ENCODE measurements around the gene NADSYN1.
A peak's percentile ranks its signal among the peaks of the same experiment; 100 is the strongest.

Gene NADSYN1

DNA sequence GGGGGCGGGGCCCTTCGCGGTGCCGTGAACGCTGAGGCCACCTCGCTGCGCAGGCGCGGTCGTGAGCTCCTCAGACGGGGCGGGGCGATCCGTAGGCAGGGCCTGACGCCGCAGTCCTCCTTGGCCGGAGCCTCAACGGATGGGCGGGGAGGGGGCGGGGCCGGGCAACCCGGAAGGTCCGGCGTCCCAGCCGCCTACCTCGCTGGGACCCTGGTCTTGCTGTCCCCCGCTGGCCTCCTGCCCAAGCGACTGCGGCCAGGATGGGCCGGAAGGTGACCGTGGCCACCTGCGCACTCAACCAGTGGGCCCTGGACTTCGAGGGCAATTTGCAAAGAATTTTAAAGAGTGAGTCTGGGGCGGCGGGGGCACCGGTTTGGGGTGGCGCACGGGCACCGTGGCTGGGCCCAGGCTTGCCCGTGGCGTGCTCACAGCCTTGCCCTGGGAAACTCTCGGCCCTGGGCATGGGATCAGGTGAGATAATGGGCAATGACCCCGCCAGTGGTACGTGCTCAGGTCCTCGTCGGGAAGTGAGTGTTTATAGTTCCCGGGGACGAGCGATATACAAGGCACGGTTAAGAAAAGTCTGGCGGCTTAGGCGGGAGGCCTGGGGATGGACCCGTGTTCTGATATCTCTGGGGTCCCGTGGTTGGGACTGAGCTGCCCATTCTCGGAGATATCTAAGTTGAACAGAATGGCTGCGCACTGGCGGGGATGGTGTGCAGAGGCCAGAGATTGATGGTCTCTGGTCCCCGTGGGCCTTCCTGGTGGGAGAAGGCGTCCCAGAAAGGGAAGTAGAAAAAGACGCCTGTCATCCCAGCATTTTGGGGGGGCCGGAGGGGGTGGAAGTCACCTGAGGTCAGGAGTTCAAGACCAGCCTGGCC lies at the start of gene NADSYN1:
Gene NADSYN1 (plus strand): TSS at position 167 of the 881 bp plus-strand sequence. CDS start 94 bp downstream, at position 261.
- H3K36me3 ChIP-seq (ENCODE audit: control insufficient read depth, insufficient read depth, low read length), result peaks cover 11% of the 10 kb centered on the region
- DNase-seq (ENCODE audit: extremely low read depth, insufficient read length), result peak; percentile 96
- TF ChIP-seq, protein P1, sequence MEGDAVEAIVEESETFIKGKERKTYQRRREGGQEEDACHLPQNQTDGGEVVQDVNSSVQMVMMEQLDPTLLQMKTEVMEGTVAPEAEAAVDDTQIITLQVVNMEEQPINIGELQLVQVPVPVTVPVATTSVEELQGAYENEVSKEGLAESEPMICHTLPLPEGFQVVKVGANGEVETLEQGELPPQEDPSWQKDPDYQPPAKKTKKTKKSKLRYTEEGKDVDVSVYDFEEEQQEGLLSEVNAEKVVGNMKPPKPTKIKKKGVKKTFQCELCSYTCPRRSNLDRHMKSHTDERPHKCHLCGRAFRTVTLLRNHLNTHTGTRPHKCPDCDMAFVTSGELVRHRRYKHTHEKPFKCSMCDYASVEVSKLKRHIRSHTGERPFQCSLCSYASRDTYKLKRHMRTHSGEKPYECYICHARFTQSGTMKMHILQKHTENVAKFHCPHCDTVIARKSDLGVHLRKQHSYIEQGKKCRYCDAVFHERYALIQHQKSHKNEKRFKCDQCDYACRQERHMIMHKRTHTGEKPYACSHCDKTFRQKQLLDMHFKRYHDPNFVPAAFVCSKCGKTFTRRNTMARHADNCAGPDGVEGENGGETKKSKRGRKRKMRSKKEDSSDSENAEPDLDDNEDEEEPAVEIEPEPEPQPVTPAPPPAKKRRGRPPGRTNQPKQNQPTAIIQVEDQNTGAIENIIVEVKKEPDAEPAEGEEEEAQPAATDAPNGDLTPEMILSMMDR (IDR thresholded peaks at IDR 0.05; ENCODE audit: insufficient read depth, low read length, poor library complexity, severe bottlenecking), result peak; percentile 4
- no peaks in the 10 kb centered on the region for H3K27me3 ChIP-seq (replicated peaks; ENCODE audit: control insufficient read depth, insufficient read depth, low read length)
- H3K4me3 ChIP-seq (replicated peaks; ENCODE audit: low read depth, low read length), result peak within 1 kb of the TSS; percentile 97

DNA sequence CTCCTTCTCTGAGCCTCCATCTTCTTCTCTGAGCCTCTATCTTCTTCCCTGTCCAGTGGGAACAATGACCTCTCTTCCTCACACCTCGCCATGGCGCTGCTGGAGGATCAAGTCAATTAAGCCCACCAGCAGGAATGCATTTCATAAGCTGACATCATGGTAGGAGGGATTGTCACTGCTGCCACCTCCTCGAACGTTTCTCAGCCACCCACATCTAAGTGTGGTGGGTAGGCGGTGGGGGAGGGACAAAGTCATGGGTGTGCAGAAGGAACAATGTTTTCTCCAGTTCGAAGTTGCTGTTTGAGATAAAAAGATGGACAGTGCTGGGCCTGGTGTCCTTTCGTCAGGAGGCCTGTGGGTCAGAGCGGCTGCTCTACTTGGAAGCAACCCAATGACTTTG lies 48.8 kb upstream of the NADSYN1 start:
- TF ChIP-seq, protein P1 (IDR thresholded peaks at IDR 0.05; ENCODE audit: insufficient read depth, low read length, poor library complexity, severe bottlenecking), result no peak
- no peaks in the 10 kb centered on the region for H3K36me3 ChIP-seq (ENCODE audit: control insufficient read depth, insufficient read depth, low read length)
- H3K27me3 ChIP-seq (replicated peaks; ENCODE audit: control insufficient read depth, insufficient read depth, low read length), result no peaks in the 10 kb centered on the region
- no peak for DNase-seq (ENCODE audit: extremely low read depth, insufficient read length)
- no peak overlapping the region for H3K4me3 ChIP-seq (replicated peaks; ENCODE audit: low read depth, low read length)

DNA sequence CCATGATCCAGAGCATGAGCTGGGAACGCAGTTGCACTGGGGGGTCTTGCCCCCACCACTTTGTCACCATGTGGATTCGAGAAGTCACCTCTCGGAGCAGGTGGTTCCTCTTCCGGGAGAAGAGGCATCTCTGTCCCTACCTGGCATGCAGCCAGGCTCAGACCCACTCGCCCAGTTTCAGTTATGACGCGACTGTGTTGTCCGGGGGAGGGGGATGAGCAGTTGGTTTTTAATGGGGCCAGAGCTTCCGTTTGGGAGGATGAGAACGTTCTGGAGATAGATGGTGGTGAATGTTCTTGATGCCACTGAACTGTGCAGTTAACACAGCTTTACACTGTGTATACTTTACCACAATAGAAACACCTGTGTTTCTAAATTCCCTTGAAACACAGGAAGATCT lies 46.3 kb upstream of the NADSYN1 start:
- H3K27me3 ChIP-seq (replicated peaks; ENCODE audit: control insufficient read depth, insufficient read depth, low read length), result no peaks in the 10 kb centered on the region; the same call in 1 of the 2 replicates
- TF ChIP-seq, protein P1 (IDR thresholded peaks at IDR 0.05; ENCODE audit: insufficient read depth, low read length, poor library complexity, severe bottlenecking), result no peak
- H3K4me3 ChIP-seq (replicated peaks; ENCODE audit: low read depth, low read length), result no peak overlapping the region
- H3K36me3 ChIP-seq (ENCODE audit: control insufficient read depth, insufficient read depth, low read length), result no peaks in the 10 kb centered on the region
- DNase-seq (ENCODE audit: extremely low read depth, insufficient read length), result no peak

DNA sequence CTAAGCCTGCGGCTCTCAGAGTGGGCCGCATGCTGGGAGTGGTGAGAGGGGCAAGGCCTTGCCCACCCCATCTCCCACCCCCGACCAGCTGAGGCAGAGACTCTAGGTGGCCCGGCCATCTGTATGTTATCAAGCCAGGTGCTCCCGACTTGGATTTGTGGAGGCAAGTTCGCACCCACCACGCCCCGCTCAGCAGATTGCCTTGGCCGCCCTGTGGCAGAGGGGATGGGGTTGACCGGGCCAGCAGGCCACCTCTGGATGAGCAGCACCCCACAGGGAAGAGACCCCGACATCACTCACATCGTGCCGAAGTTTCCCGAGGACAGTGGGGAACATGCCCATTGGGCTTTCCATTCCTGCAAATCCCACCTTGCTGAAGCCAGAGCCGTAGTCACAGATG lies 45.6 kb upstream of the NADSYN1 start:
- H3K27me3 ChIP-seq (replicated peaks; ENCODE audit: control insufficient read depth, insufficient read depth, low read length), result no peaks in the 10 kb centered on the region; the same call in 1 of the 2 replicates
- DNase-seq (ENCODE audit: extremely low read depth, insufficient read length), result no peak
- TF ChIP-seq, protein P1 (IDR thresholded peaks at IDR 0.05; ENCODE audit: insufficient read depth, low read length, poor library complexity, severe bottlenecking), result no peak
- H3K4me3 ChIP-seq (replicated peaks; ENCODE audit: low read depth, low read length), result no peak overlapping the region
- H3K36me3 ChIP-seq (ENCODE audit: control insufficient read depth, insufficient read depth, low read length), result no peaks in the 10 kb centered on the region

DNA sequence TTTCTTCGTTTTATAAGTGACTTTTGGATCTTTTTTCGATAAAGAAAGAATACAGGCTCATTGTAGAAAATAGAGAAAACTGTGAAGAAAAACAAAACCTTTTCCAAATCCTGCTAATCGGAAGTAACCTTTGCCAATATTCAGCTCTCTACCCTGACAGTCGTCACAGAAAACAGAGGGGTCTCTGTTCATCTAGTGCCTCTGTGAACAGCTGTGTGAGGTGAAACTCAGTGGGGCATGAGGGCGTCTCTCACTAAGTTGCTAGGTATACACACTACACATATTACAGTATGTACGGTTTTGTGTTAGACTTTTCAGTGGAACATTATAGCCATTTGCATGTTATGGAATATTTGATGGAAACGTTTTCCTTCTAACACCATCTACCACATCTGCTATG lies 44.2 kb upstream of the NADSYN1 start:
- TF ChIP-seq, protein P1 (IDR thresholded peaks at IDR 0.05; ENCODE audit: insufficient read depth, low read length, poor library complexity, severe bottlenecking), result no peak
- H3K36me3 ChIP-seq (ENCODE audit: control insufficient read depth, insufficient read depth, low read length), result no peaks in the 10 kb centered on the region
- no peak for DNase-seq (ENCODE audit: extremely low read depth, insufficient read length)
- H3K27me3 ChIP-seq (replicated peaks; ENCODE audit: control insufficient read depth, insufficient read depth, low read length), result no peaks in the 10 kb centered on the region; the same call in 1 of the 2 replicates
- H3K4me3 ChIP-seq (replicated peaks; ENCODE audit: low read depth, low read length), result no peak overlapping the region

Data from GM06990 (cell line).